ENCODE data around the gene EVL. TPM values are rescaled to one million over a fixed set of nuclear protein-coding genes. Genes with fewer than 3 reads are reported as not detected.

Gene EVL
- total RNA-seq, 2 experiments from 2014 or later = 660 to 678 TPM

- Histone ChIP-seq H3K4me3 (ENCODE audit: low read length) (no peak overlapping the region), H3K36me3 (ENCODE audit: insufficient read depth, low read length) (no peaks in the 10 kb centered on the region), H3K9me3 (ENCODE audit: control insufficient read depth in 1 of 2, insufficient read depth in 1 of 2, low read length in 2 of 2) (peaks cover 11 to 34% of the 10 kb centered on the region in 2 experiments), H3K27ac (ENCODE audit: low read depth in 1 of 2, low read length in 2 of 2) (no peak overlapping the region), H3K27me3 (ENCODE audit: control insufficient read depth in 1 of 2, insufficient read depth in 2 of 2, low read length in 2 of 2) (peaks cover 0 to 2% of the 10 kb centered on the region in 2 experiments), H3K4me1 (ENCODE audit: insufficient read depth, low read length) (peaks cover 22% of the 10 kb centered on the region)
- Mint-ChIP-seq H3K36me3 (ENCODE audit: low read depth) (no peaks in the 10 kb centered on the region), H3K4me1 (ENCODE audit: low read depth) (peaks cover 25% of the 10 kb centered on the region), H3K9me3 (peaks cover 4% of the 10 kb centered on the region), H3K27ac (no peak overlapping the region), H3K27me3 (no peaks in the 10 kb centered on the region), H3K4me3 (no peak overlapping the region)
- no peak for ATAC-seq (ENCODE audit: poor library complexity)
- DNase-seq = no peak
- CTCF ChIA-PET = interaction anchor here (0.7 kb wide), 1 partner anchor 102 kb away, joined by 3 read pairs; no protein-coding TSS in a partner anchor
- intact Hi-C loops (cut with DNase I, micrococcal nuclease) = no loop called here
- no peak for TF ChIP-seq CTCF (IDR thresholded peaks at IDR 0.05)
- POLR2A ChIA-PET = no interaction called here
Measured at GRCh38 chr14:100150932-100151587, 85.8 kb downstream of the EVL start.

- H3K36me3 Mint-ChIP-seq (ENCODE audit: low read depth) = no peaks in the 10 kb centered on the region
- H3K4me1 Mint-ChIP-seq (ENCODE audit: low read depth) = peaks cover 16% of the 10 kb centered on the region
- no peak for TF ChIP-seq CTCF (IDR thresholded peaks at IDR 0.05)
- intact Hi-C loops (cut with DNase I, micrococcal nuclease) = no loop called here
- H3K27ac Mint-ChIP-seq = no peak overlapping the region
- peaks cover 6 to 9% of the 10 kb centered on the region in 2 experiments for H3K27me3 ChIP-seq (ENCODE audit: control insufficient read depth in 1 of 2, insufficient read depth in 2 of 2, low read length in 2 of 2)
- no peaks in the 10 kb centered on the region for H3K27me3 Mint-ChIP-seq
- H3K9me3 Mint-ChIP-seq = peaks cover 4% of the 10 kb centered on the region
- no peak for DNase-seq
- no peak for ATAC-seq (ENCODE audit: poor library complexity)
- H3K27ac ChIP-seq (ENCODE audit: low read depth in 1 of 2, low read length in 2 of 2) = no peak overlapping the region
- no peak overlapping the region for H3K4me3 Mint-ChIP-seq
- H3K36me3 ChIP-seq (ENCODE audit: insufficient read depth, low read length) = no peaks in the 10 kb centered on the region
- CTCF ChIA-PET = interaction anchor here (0.7 kb wide), 1 partner anchor 103 kb away, joined by 3 read pairs; no protein-coding TSS in a partner anchor
- peaks cover 11 to 29% of the 10 kb centered on the region in 2 experiments for H3K9me3 ChIP-seq (ENCODE audit: control insufficient read depth in 1 of 2, insufficient read depth in 1 of 2, low read length in 2 of 2)
- H3K4me1 ChIP-seq (ENCODE audit: insufficient read depth, low read length) = peaks cover 11% of the 10 kb centered on the region
- POLR2A ChIA-PET = no interaction called here
- no peak overlapping the region for H3K4me3 ChIP-seq (ENCODE audit: low read length)
Measured at GRCh38 chr14:100152091-100152490, 86.9 kb downstream of the EVL start.

DNA sequence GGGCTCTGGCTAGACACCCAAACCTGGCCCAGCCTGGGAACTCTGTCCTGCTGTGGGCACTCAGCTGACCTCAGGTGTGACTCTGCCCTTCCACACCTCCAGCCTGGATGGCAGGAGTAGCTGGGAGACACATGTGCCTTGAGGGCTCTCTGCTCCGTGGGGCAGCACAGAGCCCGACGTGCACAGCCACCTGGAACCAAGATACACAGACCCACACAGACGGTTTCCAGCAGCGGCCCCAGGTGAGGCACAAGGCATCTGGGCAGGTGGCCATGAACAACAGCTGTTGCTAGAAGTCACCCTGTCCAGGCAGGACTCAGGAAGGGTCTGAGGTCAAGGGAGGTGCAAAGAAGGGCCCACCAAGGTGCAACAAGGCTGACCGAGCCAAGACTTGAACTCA, 88.3 kb downstream of the EVL start:
- H3K36me3 Mint-ChIP-seq (ENCODE audit: low read depth) = no peaks in the 10 kb centered on the region
- H3K9me3 ChIP-seq (ENCODE audit: control insufficient read depth in 1 of 2, insufficient read depth in 1 of 2, low read length in 2 of 2) = peaks cover 11 to 29% of the 10 kb centered on the region in 2 experiments
- no peak overlapping the region for H3K27ac ChIP-seq (ENCODE audit: low read depth in 1 of 2, low read length in 2 of 2)
- H3K4me1 ChIP-seq (ENCODE audit: insufficient read depth, low read length) = peaks cover 1% of the 10 kb centered on the region
- ChIA-PET POLR2A (no interaction called here), CTCF (interaction anchor here (3.2 kb wide), 1 partner anchor 39 kb away, joined by 10 read pairs; no protein-coding TSS in a partner anchor)
- intact Hi-C loops (cut with DNase I, micrococcal nuclease) = no loop called here
- H3K27me3 Mint-ChIP-seq = peaks cover 13% of the 10 kb centered on the region
- no peak for ATAC-seq (ENCODE audit: poor library complexity)
- no peak overlapping the region for H3K4me3 Mint-ChIP-seq
- H3K9me3 Mint-ChIP-seq = peaks cover 4% of the 10 kb centered on the region
- no peak overlapping the region for H3K27ac Mint-ChIP-seq
- peaks cover 1% of the 10 kb centered on the region for H3K4me1 Mint-ChIP-seq (ENCODE audit: low read depth)
- DNase-seq = no peak
- H3K27me3 ChIP-seq (ENCODE audit: control insufficient read depth in 1 of 2, insufficient read depth in 2 of 2, low read length in 2 of 2) = peaks cover 12% of the 10 kb centered on the region in 2 experiments
- H3K36me3 ChIP-seq (ENCODE audit: insufficient read depth, low read length) = no peaks in the 10 kb centered on the region
- TF ChIP-seq CTCF (IDR thresholded peaks at IDR 0.05) = no peak
- no peak overlapping the region for H3K4me3 ChIP-seq (ENCODE audit: low read length)
